IMR-90 (cell line): ENCODE data around the gene ING3. TPM values are rescaled to one million over a fixed set of nuclear protein-coding genes. Genes with fewer than 3 reads are reported as not detected.

ENCODE experiments used
- CEBPB ChIP-seq: IDR thresholded peaks from 2 replicates; pipeline ENCODE4 v1.6.1; 2012; ENCODE audit warnings: low read depth, low read length, improper control_type of control experiment
- CHD1 ChIP-seq: IDR thresholded peaks from 2 replicates; pipeline ENCODE4 v1.6.1; 2012; ENCODE audit warnings: low read depth, low read length, improper control_type of control experiment
- MAFK ChIP-seq: IDR thresholded peaks from 2 replicates; pipeline ENCODE4 v1.6.1; 2012; ENCODE audit warnings: low read depth, low read length, improper control_type of control experiment
- NFE2L2 ChIP-seq: fragments of 150-350 bp; IDR thresholded peaks from 2 replicates; pipeline ENCODE4 v1.6.1; 2016; ENCODE audit warnings: low read depth, mild to moderate bottlenecking, low read length
- polyA plus RNA-seq, 3 experiments: library from polyadenylated mRNA; depleted of rRNA; stranded (reverse); fragments of >200 nt; gene quantifications; 2 replicates each; pipeline ENCODE4 v1.2.3, GENCODE V29; 2012; ENCODE audit warnings: low replicate concordance in 1 of 3
- total RNA-seq: library from RNA; depleted of rRNA; stranded (reverse); fragments of >200 nt; gene quantifications from 2 replicates; pipeline ENCODE4 v1.2.3, GENCODE V29; 2012

The ING3 gene
- total and polyA plus RNA-seq, 2 of the 4 experiments (the other 2 are of a cell fraction) = 7.2 to 11.3 TPM

DNA sequence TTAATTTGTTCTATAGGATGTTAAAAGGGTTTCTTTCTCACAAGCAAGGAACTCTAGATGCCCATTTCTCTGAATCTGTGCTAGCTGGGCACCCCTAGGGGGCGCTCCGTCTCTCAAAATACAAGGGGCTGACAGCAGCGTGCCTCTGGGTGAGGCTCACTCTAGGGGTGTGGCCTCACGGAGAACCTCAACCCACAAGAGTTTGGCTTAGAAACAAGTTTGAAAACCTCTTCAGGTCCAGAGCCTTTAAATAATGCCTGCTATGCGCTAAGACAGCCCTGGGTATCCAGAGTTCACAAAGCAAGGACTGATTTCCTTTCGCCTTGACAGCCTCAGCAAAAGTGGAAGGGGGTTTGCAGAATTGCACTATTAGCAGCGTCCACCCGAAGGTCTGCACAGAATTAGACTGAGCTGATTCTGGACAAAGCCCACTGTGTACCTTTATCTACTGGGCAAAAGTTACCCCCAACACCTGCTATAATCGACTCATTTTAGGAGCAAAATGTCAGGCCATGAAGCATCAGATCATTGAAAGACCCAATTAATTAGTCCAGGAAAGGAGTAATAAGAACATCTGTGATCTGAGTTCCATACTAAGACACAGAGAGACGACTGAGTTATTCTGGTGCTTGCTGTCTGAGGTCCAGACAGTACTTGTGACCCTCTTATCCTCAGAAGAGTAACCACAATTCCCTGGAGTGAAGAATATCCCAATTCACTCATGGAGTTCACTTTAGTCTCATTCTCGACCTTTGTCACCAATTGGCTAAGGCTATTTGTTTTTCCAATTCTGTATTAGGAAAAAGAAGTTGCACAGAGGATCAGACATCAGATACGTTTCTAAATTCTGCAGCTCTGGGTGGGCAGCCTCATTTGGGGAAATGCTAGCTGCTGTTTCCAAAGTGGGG, 37.4 kb downstream of the ING3 start (continued):
- TF ChIP-seq CEBPB (no peak), NFE2L2 (no peak), CHD1 (no peak), MAFK (no peak)
